HL-60 (cell line): ENCODE data around the gene CBLL1.

ENCODE experiments used
- DNase-seq, 2 experiments: peaks; one replicate each; pipeline ENCODE4 v3.0.0-alpha.2; 2010 to 2020; ENCODE audit warnings: low read depth in 1 of 2, low spot score in 1 of 2
- H3K27ac ChIP-seq: fragments of 250-450 bp; sonication (Bioruptor Pico); replicated peaks from 2 replicates; pipeline ENCODE4 v1.5.1; 2020; ENCODE audit warnings: mild to moderate bottlenecking, moderate library complexity
- H3K27me3 ChIP-seq: fragments of 250-450 bp; sonication (Bioruptor Pico); 2 replicates; pipeline ENCODE4 v1.5.1; 2021; ENCODE audit warnings: mild to moderate bottlenecking, moderate library complexity; ENCODE audit not compliant: insufficient read depth, poor library complexity, severe bottlenecking
- H3K4me3 ChIP-seq: replicated peaks from 2 replicates; pipeline ENCODE4 v1.5.1; 2011; ENCODE audit warnings: mild to moderate bottlenecking, control low read depth, low read length; ENCODE audit not compliant: insufficient read depth
- CTCF ChIP-seq: IDR thresholded peaks from one replicate; pipeline ENCODE4 v1.5.1; 2011; ENCODE audit warnings: low read length, control low read depth, inconsistent platforms; ENCODE audit not compliant: insufficient read depth
- GABPA ChIP-seq: IDR thresholded peaks from 2 replicates; pipeline ENCODE4 v1.6.1; 2012; ENCODE audit warnings: low read depth
- POLR2AphosphoS5 ChIP-seq: IDR thresholded peaks from 2 replicates; pipeline ENCODE4 v1.6.1; 2012; ENCODE audit warnings: low read depth
- REST ChIP-seq: IDR thresholded peaks from 2 replicates; pipeline ENCODE4 v1.6.1; 2012; ENCODE audit warnings: low read depth; ENCODE audit not compliant: insufficient replicate concordance
- SPI1 ChIP-seq: IDR thresholded peaks from 2 replicates; pipeline ENCODE4 v1.6.1; 2012; ENCODE audit warnings: low read depth, mild to moderate bottlenecking, borderline replicate concordance

Gene CBLL1

GRCh38 chr7:107809179-107809578 is 65.2 kb downstream of the CBLL1 start:
- no peak overlapping the region for H3K27ac ChIP-seq
- TF ChIP-seq GABPA (no peak), SPI1 (no peak), POLR2AphosphoS5 (no peak), REST (no peak), CTCF (no peak)
- DNase-seq: no peak
- H3K4me3 ChIP-seq: no peak overlapping the region
- no peaks in the 10 kb centered on the region for H3K27me3 ChIP-seq

GRCh38 chr7:107810626-107811025 is 66.7 kb downstream of the CBLL1 start:
- TF ChIP-seq POLR2AphosphoS5 (no peak), SPI1 (no peak), CTCF (no peak), GABPA (no peak), REST (no peak)
- Histone ChIP-seq H3K27ac (no peak overlapping the region), H3K4me3 (no peak overlapping the region), H3K27me3 (no peaks in the 10 kb centered on the region)
- DNase-seq: no peak
